GM21723 (cell line): ENCODE results near the gene ADH7.
"Not testable (repeated sequence)": the region's sequence is repeated elsewhere in the genome, so short reads cannot be mapped to it uniquely, and the experiment has no call there.

Source experiments
- ATAC-seq: cut with Tn5 transposase; IDR thresholded peaks from one replicate; pipeline ENCODE4 v1.9.1; 2021; ENCODE audit warnings: mild to moderate bottlenecking, moderate library complexity; ENCODE audit not compliant: unreplicated experiment

Gene ADH7

GRCh38 chr4:99417125-99417524 lies 18.0 kb downstream of the ADH7 start:
- ATAC-seq: no peak

GRCh38 chr4:99415762-99416161 lies 19.4 kb downstream of the ADH7 start:
- not testable (repeated sequence) for ATAC-seq

GRCh38 chr4:99414902-99415301 lies 20.2 kb downstream of the ADH7 start:
- ATAC-seq: not testable (repeated sequence)

- no peak for ATAC-seq
Observed at GRCh38 chr4:99414401-99414800, 20.7 kb downstream of the ADH7 start.

GRCh38 chr4:99413140-99413539 lies 22.0 kb downstream of the ADH7 start:
- ATAC-seq: no peak

- ATAC-seq: no peak
Observed at GRCh38 chr4:99411041-99411440, 24.1 kb downstream of the ADH7 start.

GRCh38 chr4:99410075-99410474 lies 25.1 kb downstream of the ADH7 start:
- ATAC-seq: no peak

- ATAC-seq: no peak
Observed at GRCh38 chr4:99408346-99408745, 26.8 kb downstream of the ADH7 start.

GRCh38 chr4:99405433-99406115 lies 29.6 kb downstream of the ADH7 start:
- peak; percentile 29 for ATAC-seq

GRCh38 chr4:99404595-99405287 lies 30.4 kb downstream of the ADH7 start:
- ATAC-seq: peak; percentile 90

- peak; percentile 67 for ATAC-seq
Observed at GRCh38 chr4:99403380-99404184, 31.6 kb downstream of the ADH7 start.

- ATAC-seq: no peak
Observed at GRCh38 chr4:99402765-99403164, 32.4 kb downstream of the ADH7 start.

- ATAC-seq: no peak
Observed at GRCh38 chr4:99400831-99401230, 34.3 kb downstream of the ADH7 start.

GRCh38 chr4:99399017-99399416 lies 36.1 kb downstream of the ADH7 start:
- ATAC-seq: no peak

- ATAC-seq: no peak
Observed at GRCh38 chr4:99395595-99396364, 39.4 kb downstream of the ADH7 start.

- no peak for ATAC-seq
Observed at GRCh38 chr4:99394896-99395295, 40.2 kb downstream of the ADH7 start.

- no peak for ATAC-seq
Observed at GRCh38 chr4:99390055-99390454, 45.1 kb downstream of the ADH7 start.

GRCh38 chr4:99389606-99390005 lies 45.5 kb downstream of the ADH7 start:
- ATAC-seq: no peak

GRCh38 chr4:99383833-99384392 lies 51.2 kb downstream of the ADH7 start:
- ATAC-seq: no peak

- no peak for ATAC-seq
Observed at GRCh38 chr4:99383399-99383798, 51.7 kb downstream of the ADH7 start.
